Bronchial epithelial cell (primary cell): ENCODE results near the gene LRMDA. TPM values are rescaled to one million over a fixed set of nuclear protein-coding genes. Genes with fewer than 3 reads are reported as not detected.

Experiments
- DNase-seq: peaks from one replicate; pipeline ENCODE4 v3.0.0-alpha.2; 2010; ENCODE audit warnings: low read depth
- FAIRE-seq: peaks from 2 replicates; lab custom pipeline; 2011; peaks lifted over from hg19 to GRCh38; lab: Jason Lieb, UNC
- H3K27me3 ChIP-seq: 2 replicates; pipeline ENCODE4 v1.5.1; 2011; ENCODE audit warnings: low read length; ENCODE audit not compliant: control insufficient read depth, insufficient read depth
- H3K36me3 ChIP-seq: 2 replicates; pipeline ENCODE4 v1.5.1; 2011; ENCODE audit warnings: low read length; ENCODE audit not compliant: control insufficient read depth, insufficient read depth
- H3K4me3 ChIP-seq: 2 replicates; pipeline ENCODE4 v1.5.1; 2011; ENCODE audit warnings: mild to moderate bottlenecking, low read depth, low read length, control low read depth
- total RNA-seq: library from RNA; depleted of rRNA; stranded (reverse); fragments of >200 nt; gene quantifications from 2 replicates; pipeline ENCODE4 v1.2.1, GENCODE V29; 2014
- TF ChIP-seq, protein P1 (sequence below): IDR thresholded peaks from 2 replicates; pipeline ENCODE4 v1.5.1; 2011; ENCODE audit warnings: mild to moderate bottlenecking, moderate library complexity, low read length, control low read depth, inconsistent platforms; ENCODE audit not compliant: insufficient read depth, severe bottlenecking

Gene LRMDA
- total RNA-seq, 1 donor from 2014 or later: 1.6 TPM

GRCh38 chr10:75548356-75548755, 116.9 kb downstream of the LRMDA start:
- no peak overlapping the region for H3K4me3 ChIP-seq
- no peaks in the 10 kb centered on the region for H3K27me3 ChIP-seq
- TF ChIP-seq, protein P1, sequence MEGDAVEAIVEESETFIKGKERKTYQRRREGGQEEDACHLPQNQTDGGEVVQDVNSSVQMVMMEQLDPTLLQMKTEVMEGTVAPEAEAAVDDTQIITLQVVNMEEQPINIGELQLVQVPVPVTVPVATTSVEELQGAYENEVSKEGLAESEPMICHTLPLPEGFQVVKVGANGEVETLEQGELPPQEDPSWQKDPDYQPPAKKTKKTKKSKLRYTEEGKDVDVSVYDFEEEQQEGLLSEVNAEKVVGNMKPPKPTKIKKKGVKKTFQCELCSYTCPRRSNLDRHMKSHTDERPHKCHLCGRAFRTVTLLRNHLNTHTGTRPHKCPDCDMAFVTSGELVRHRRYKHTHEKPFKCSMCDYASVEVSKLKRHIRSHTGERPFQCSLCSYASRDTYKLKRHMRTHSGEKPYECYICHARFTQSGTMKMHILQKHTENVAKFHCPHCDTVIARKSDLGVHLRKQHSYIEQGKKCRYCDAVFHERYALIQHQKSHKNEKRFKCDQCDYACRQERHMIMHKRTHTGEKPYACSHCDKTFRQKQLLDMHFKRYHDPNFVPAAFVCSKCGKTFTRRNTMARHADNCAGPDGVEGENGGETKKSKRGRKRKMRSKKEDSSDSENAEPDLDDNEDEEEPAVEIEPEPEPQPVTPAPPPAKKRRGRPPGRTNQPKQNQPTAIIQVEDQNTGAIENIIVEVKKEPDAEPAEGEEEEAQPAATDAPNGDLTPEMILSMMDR: no peak
- FAIRE-seq (no peak), DNase-seq (no peak)
- no peaks in the 10 kb centered on the region for H3K36me3 ChIP-seq

GRCh38 chr10:75550191-75550590, 118.8 kb downstream of the LRMDA start:
- FAIRE-seq (no peak), DNase-seq (no peak)
- H3K27me3 ChIP-seq: no peaks in the 10 kb centered on the region
- H3K4me3 ChIP-seq: no peak overlapping the region
- TF ChIP-seq, protein P1: no peak
- no peaks in the 10 kb centered on the region for H3K36me3 ChIP-seq

GRCh38 chr10:75552171-75552570, 120.7 kb downstream of the LRMDA start:
- TF ChIP-seq, protein P1: no peak

DNA sequence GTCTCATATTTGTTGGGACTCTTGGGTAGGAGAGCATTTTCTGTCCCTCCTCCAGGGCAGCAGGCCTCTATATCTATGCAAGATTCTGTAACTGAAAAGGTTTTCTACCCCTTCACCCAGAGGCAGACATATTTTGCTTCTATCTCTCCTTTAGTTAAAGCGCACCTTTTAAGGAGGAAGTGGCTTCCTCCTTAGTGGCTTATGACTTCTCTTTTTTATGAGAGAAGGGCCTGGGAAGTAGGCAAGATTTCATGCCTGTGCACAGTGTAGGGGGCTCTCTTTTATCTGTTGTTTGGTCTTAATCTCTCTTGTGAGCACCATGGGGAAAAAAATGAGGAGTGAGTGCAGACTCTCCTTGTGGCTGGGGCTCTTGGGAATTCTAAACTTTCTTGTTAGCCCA, 122.1 kb downstream of the LRMDA start:
- TF ChIP-seq, protein P1: no peak
- no peaks in the 10 kb centered on the region for H3K36me3 ChIP-seq
- no peak for FAIRE-seq
- no peak overlapping the region for H3K4me3 ChIP-seq
- DNase-seq: no peak
- no peaks in the 10 kb centered on the region for H3K27me3 ChIP-seq

More at GRCh38 chr10:75552171-75552570, 120.7 kb downstream of the LRMDA start:
- H3K27me3 ChIP-seq: no peaks in the 10 kb centered on the region
- FAIRE-seq (no peak), DNase-seq (no peak)
- H3K36me3 ChIP-seq: no peaks in the 10 kb centered on the region
- no peak overlapping the region for H3K4me3 ChIP-seq

DNA sequence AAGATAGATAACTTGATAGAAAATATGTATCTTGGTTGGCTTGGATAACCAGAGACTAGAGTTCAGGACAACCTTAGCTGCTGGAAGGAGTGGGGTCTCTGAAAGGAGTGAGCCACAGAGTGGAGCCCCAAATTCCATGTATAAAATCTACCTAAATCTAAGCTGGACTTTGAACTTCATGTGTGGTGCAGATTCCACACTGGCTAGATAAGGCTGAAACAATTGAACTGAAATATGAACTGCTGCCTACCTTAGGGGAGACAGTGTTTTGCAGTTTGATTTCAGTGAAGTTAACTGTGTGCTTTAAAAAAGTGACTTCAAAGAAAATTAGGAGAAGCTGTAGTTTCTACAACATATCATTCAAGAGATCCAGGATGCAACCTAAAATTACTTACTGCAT, 123.9 kb downstream of the LRMDA start:
- no peaks in the 10 kb centered on the region for H3K36me3 ChIP-seq
- H3K4me3 ChIP-seq: no peak overlapping the region
- TF ChIP-seq, protein P1: no peak
- no peaks in the 10 kb centered on the region for H3K27me3 ChIP-seq
- no peak for DNase-seq
- no peak for FAIRE-seq

DNA sequence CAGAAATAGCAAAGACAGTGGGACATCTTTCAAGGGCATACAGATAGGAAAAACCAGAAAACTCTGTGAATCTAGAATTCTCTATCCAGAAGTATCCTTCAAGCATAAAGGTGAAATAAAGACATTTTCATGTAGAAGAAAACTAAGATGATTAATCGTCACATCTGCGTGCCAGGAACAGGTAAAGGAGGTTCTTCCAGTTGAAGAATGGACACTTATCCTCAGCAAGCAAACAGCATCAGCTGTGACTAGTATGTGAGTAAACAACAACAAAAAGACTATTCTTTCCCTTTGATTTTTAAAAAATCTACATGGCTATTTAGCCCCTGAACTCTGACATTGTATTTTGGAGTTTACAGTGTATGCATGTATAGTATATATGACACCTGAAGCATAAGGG, 124.9 kb downstream of the LRMDA start:
- DNase-seq (peak; percentile 63), FAIRE-seq (no peak)
- TF ChIP-seq, protein P1: no peak
- Histone ChIP-seq H3K4me3 (no peak overlapping the region), H3K36me3 (no peaks in the 10 kb centered on the region), H3K27me3 (no peaks in the 10 kb centered on the region)
